Gastroesophageal sphincter (tissue), 3 donors: ENCODE measurements around the gene DNAJA3.

Source experiments
- POLR2A ChIP-seq, 2 donors: fragments of 450-650 bp; IDR thresholded peaks; one replicate each; pipeline ENCODE4 v1.6.1; 2017; ENCODE audit warnings: antibody characterized with exemption in 2 of 2, mild to moderate bottlenecking in 2 of 2, moderate library complexity in 1 of 2
- POLR2AphosphoS5 ChIP-seq: sonication (generic); formaldehyde crosslinking; IDR thresholded peaks from one replicate; pipeline ENCODE4 v1.6.1; 2017; ENCODE audit warnings: antibody characterized with exemption
- TF ChIP-seq, protein P1 (sequence below), 4 experiments: fragments of 200-600 bp in 2 of 4; fragments of 450-650 bp in 2 of 4; sonication (generic) in 1 of 4; IDR thresholded peaks; one replicate each; pipeline ENCODE4 v1.5.1; 2017 to 2019; ENCODE audit warnings: antibody characterized with exemption in 4 of 4, mild to moderate bottlenecking in 2 of 4, moderate library complexity in 2 of 4

DNA sequence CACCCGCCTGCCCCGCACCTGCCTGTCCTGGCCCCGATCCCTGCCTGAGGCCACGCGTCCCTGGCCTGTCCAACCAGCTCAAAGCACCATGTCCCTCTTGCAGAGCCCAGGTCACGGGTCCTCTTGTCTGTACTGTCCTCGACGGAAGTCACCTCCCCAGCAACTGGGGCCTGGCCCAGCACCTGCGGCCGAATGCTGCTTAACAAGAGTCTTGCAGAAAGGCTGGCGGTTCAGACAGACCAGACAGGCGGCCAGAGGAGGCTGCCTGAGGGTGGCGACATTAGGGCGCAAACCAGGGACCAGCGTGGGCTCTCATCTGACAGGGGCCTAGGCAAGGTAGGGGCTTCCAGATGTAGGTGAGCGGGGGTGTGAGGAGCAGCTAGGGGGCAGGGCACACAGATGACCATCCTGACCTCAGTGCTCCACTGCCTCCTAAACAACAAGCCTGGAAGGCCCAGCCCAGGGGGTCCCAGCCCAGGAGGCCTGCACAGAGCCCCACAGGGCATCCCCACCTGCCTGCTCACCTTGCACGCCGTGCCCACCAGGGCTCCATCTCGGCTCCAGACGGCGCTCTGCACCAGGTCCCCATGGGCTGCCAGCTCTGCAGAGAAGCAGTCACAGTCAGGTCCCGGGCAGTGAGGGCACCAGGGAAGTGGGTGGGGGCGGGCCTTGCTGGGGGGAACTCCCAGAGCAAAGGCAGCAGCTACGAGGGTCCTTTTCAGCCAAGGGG is 20.5 kb upstream of the DNAJA3 start:
- no peak for TF ChIP-seq POLR2A (IDR thresholded peaks at IDR 0.05)
- no peak for TF ChIP-seq POLR2AphosphoS5
- TF ChIP-seq, protein P1, sequence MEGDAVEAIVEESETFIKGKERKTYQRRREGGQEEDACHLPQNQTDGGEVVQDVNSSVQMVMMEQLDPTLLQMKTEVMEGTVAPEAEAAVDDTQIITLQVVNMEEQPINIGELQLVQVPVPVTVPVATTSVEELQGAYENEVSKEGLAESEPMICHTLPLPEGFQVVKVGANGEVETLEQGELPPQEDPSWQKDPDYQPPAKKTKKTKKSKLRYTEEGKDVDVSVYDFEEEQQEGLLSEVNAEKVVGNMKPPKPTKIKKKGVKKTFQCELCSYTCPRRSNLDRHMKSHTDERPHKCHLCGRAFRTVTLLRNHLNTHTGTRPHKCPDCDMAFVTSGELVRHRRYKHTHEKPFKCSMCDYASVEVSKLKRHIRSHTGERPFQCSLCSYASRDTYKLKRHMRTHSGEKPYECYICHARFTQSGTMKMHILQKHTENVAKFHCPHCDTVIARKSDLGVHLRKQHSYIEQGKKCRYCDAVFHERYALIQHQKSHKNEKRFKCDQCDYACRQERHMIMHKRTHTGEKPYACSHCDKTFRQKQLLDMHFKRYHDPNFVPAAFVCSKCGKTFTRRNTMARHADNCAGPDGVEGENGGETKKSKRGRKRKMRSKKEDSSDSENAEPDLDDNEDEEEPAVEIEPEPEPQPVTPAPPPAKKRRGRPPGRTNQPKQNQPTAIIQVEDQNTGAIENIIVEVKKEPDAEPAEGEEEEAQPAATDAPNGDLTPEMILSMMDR (IDR thresholded peaks at IDR 0.05) = no peak
